Erythroblast (primary cell): Measurements from ENCODE around the gene ACVR1C.

ENCODE experiments used
- GATA1 ChIP-seq: IDR thresholded peaks from 2 replicates; pipeline ENCODE4 v1.6.1; 2011; ENCODE audit warnings: low read depth, mild to moderate bottlenecking, control low read depth, low read length, moderate library complexity
- POLR2A ChIP-seq: IDR thresholded peaks from 2 replicates; pipeline ENCODE4 v1.6.1; 2011; ENCODE audit warnings: mild to moderate bottlenecking, low read length

DNA sequence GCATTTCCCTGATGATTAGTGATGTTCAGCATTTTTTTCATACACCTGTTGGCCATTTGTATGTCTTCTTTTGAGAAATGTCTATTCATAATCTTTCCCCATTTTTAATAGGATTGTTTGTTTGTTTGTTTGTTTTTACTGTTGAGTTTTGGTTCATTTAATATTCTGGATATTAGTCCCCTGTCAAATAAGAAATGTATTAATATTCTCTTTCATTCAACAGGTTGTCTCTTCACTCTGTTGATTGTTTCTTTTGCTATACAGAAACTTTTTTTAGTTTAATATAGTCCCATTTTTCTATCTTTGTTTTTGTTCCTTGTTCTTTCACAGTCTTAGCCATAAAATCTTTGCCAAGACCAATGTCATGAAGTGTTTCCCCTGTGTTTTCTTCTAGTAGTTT, 22.1 kb downstream of the ACVR1C start:
- no peak for TF ChIP-seq POLR2A
- TF ChIP-seq GATA1, result no peak
